DOHH2 (cell line): Measurements from ENCODE around the gene PRSS3.

Experiments used
- EZH2phosphoT487 ChIP-seq: fragments of 200-600 bp; sonication (generic); IDR thresholded peaks from 2 replicates; pipeline ENCODE4 v1.6.1; 2017; ENCODE audit warnings: borderline replicate concordance, mild to moderate bottlenecking, antibody characterized with exemption, low read length, moderate library complexity, mixed read lengths
- TF ChIP-seq, protein P1 (sequence below): fragments of 200-600 bp; sonication (generic); IDR thresholded peaks from one replicate; pipeline ENCODE4 v1.5.1; 2014; ENCODE audit warnings: antibody characterized with exemption, mild to moderate bottlenecking, low read depth, low read length; ENCODE audit not compliant: poor library complexity, severe bottlenecking

DNA sequence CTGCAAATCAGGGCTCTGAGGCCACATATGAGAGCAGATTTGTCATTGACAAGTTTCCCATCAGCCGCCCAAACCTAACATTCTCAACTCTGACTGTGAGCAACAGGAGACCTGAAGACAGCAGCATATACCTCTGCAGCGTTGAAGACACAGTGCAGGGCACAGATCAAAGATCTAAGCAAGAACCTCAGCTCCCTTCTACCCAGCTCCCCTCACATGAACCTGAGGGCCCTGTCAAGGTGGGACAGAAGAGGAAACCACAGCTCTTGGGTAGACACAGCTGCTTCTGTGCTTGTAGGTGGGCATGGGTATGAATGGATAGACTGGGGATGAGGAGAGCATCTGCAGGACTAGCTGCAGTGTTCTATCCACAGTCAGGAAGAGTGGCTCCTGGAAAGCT, 8.7 kb upstream of the PRSS3 start:
- TF ChIP-seq, protein P1, sequence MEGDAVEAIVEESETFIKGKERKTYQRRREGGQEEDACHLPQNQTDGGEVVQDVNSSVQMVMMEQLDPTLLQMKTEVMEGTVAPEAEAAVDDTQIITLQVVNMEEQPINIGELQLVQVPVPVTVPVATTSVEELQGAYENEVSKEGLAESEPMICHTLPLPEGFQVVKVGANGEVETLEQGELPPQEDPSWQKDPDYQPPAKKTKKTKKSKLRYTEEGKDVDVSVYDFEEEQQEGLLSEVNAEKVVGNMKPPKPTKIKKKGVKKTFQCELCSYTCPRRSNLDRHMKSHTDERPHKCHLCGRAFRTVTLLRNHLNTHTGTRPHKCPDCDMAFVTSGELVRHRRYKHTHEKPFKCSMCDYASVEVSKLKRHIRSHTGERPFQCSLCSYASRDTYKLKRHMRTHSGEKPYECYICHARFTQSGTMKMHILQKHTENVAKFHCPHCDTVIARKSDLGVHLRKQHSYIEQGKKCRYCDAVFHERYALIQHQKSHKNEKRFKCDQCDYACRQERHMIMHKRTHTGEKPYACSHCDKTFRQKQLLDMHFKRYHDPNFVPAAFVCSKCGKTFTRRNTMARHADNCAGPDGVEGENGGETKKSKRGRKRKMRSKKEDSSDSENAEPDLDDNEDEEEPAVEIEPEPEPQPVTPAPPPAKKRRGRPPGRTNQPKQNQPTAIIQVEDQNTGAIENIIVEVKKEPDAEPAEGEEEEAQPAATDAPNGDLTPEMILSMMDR, result no peak
- no peak for TF ChIP-seq EZH2phosphoT487
